ENCODE results near the gene UPF1.
"Not testable (repeated sequence)": the region's sequence is repeated elsewhere in the genome, so short reads cannot be mapped to it uniquely, and the experiment has no call there.

The UPF1 gene

GRCh38 chr19:18799389-18799970 lies 32.3 kb upstream of the UPF1 start:
- DNase-seq (ENCODE audit: low spot score): no peak

- no peak for DNase-seq (ENCODE audit: low spot score)
Observed at GRCh38 chr19:18800079-18800478, 31.7 kb upstream of the UPF1 start.

- peak; percentile 5 for DNase-seq (ENCODE audit: low spot score)
Observed at GRCh38 chr19:18800636-18801035, 31.1 kb upstream of the UPF1 start.

GRCh38 chr19:18802354-18802753 lies 29.4 kb upstream of the UPF1 start:
- peak; percentile 88 for DNase-seq (ENCODE audit: low spot score)

GRCh38 chr19:18803550-18804138 lies 28.1 kb upstream of the UPF1 start:
- no peak for DNase-seq (ENCODE audit: low spot score)

- DNase-seq (ENCODE audit: low spot score): no peak
Observed at GRCh38 chr19:18804139-18804601, 27.6 kb upstream of the UPF1 start.

GRCh38 chr19:18804643-18805042 lies 27.1 kb upstream of the UPF1 start:
- no peak for DNase-seq (ENCODE audit: low spot score)

- DNase-seq (ENCODE audit: low spot score): no peak
Observed at GRCh38 chr19:18807861-18808331, 23.9 kb upstream of the UPF1 start.

- DNase-seq (ENCODE audit: low spot score): no peak
Observed at GRCh38 chr19:18809149-18809868, 22.4 kb upstream of the UPF1 start.

- not testable (repeated sequence) for DNase-seq (ENCODE audit: low spot score)
Observed at GRCh38 chr19:18811638-18812037, 20.1 kb upstream of the UPF1 start.

- DNase-seq (ENCODE audit: low spot score): no peak
Observed at GRCh38 chr19:18814063-18814462, 17.7 kb upstream of the UPF1 start.

- no peak for DNase-seq (ENCODE audit: low spot score)
Observed at GRCh38 chr19:18815673-18816072, 16.1 kb upstream of the UPF1 start.

- DNase-seq (ENCODE audit: low spot score): not testable (repeated sequence)
Observed at GRCh38 chr19:18816645-18817044, 15.1 kb upstream of the UPF1 start.

- no peak for DNase-seq (ENCODE audit: low spot score)
Observed at GRCh38 chr19:18817574-18817973, 14.2 kb upstream of the UPF1 start.

- no peak for DNase-seq (ENCODE audit: low spot score)
Observed at GRCh38 chr19:18828786-18829185, 3.0 kb upstream of the UPF1 start.

- DNase-seq (ENCODE audit: low spot score): no peak
Observed at GRCh38 chr19:18830488-18830887, 1.3 kb upstream of the UPF1 start.

- peak; percentile 67 for DNase-seq (ENCODE audit: low spot score)
Observed at GRCh38 chr19:18832306-18833140, 764 bp downstream of the UPF1 start.

- DNase-seq (ENCODE audit: low spot score): no peak
Observed at GRCh38 chr19:18833141-18833476, 1.4 kb downstream of the UPF1 start.

- no peak for DNase-seq (ENCODE audit: low spot score)
Observed at GRCh38 chr19:18833849-18834643, 2.3 kb downstream of the UPF1 start.

- no peak for DNase-seq (ENCODE audit: low spot score)
Observed at GRCh38 chr19:18834644-18834984, 2.9 kb downstream of the UPF1 start.

- no peak for DNase-seq (ENCODE audit: low spot score)
Observed at GRCh38 chr19:18839465-18840287, 7.9 kb downstream of the UPF1 start.

All from iPS-NIHi11 (cell line).